Esophagus (tissue), 2 donors: ENCODE data around the gene ZMYND12. TPM values are rescaled to one million over a fixed set of nuclear protein-coding genes. Genes with fewer than 3 reads are reported as not detected.
A peak's percentile ranks its signal among the peaks of the same experiment; 100 is the strongest.
"Not testable (repeated sequence)": the region's sequence is repeated elsewhere in the genome, so short reads cannot be mapped to it uniquely, and the experiment has no call there.

Experiments
- H3K27ac ChIP-seq, 2 donors: one replicate each; pipeline ENCODE4 v1.5.1; 2013; ENCODE audit warnings: low read depth in 2 of 2, mild to moderate bottlenecking in 2 of 2, inconsistent platforms in 1 of 2, low read length in 1 of 2, moderate library complexity in 1 of 2
- H3K27me3 ChIP-seq, 2 donors: one replicate each; pipeline ENCODE4 v1.6.1; 2013; ENCODE audit warnings: low read length in 2 of 2, control low read depth in 1 of 2, mild to moderate bottlenecking in 1 of 2; ENCODE audit not compliant: insufficient read depth in 2 of 2, control insufficient read depth in 1 of 2
- H3K36me3 ChIP-seq, 2 donors: one replicate each; pipeline ENCODE4 v1.6.1; 2013; ENCODE audit warnings: low read length in 1 of 2; ENCODE audit not compliant: control insufficient read depth in 2 of 2, insufficient read depth in 2 of 2
- H3K4me1 ChIP-seq, 2 donors: one replicate each; pipeline ENCODE4 v1.6.1; 2013; ENCODE audit warnings: low read length in 1 of 2; ENCODE audit not compliant: control insufficient read depth in 2 of 2, insufficient read depth in 2 of 2
- H3K4me3 ChIP-seq, 2 donors: one replicate each; pipeline ENCODE4 v1.5.1; 2013; ENCODE audit warnings: low read length in 2 of 2, mild to moderate bottlenecking in 2 of 2, low read depth in 1 of 2, moderate library complexity in 1 of 2
- H3K9me3 ChIP-seq, 2 donors: one replicate each; pipeline ENCODE4 v1.6.1; 2013; ENCODE audit warnings: mild to moderate bottlenecking in 2 of 2, low read depth in 1 of 2, low read length in 1 of 2, moderate library complexity in 1 of 2; ENCODE audit not compliant: control insufficient read depth in 2 of 2, insufficient read depth in 1 of 2
- WGBS, 2 donors: extraction: QIAGEN DNeasy Blood & Tissue Kit; methylation state at CpG; one replicate each; pipeline ENCODE4 v1.1.7; 2013; 5-methylcytosine and 5-hydroxymethylcytosine counted together
- polyA plus RNA-seq, 2 donors: library from polyadenylated mRNA; stranded (reverse); fragments of 200-250 nt; gene quantifications; one replicate each; pipeline ENCODE4 v1.2.3, GENCODE V29; 2013
- donor health status: healthy with polysubstance abuse.
- donor health status: Bipolar disorder and iron deficiency.

Gene ZMYND12
- under 1 TPM; 0.24 to 0.36 TPM for polyA plus RNA-seq

GRCh38 chr1:42456010-42456753 is at the start of gene ZMYND12, which contains the start of gene PPCS:
TSS of gene ZMYND12 (minus strand) at chr1:42456022. CDS start at chr1:42455997, 25 bp downstream.
TSS of gene PPCS (plus strand) at chr1:42456543. CDS start at chr1:42456566, 23 bp downstream.
- no peaks in the 10 kb centered on the region for H3K9me3 ChIP-seq
- WGBS, 2 donors, result 0 to 1% methylated on average over 66 of the region's 66 CpGs

GRCh38 chr1:42504535-42505128 is 48.8 kb upstream of the ZMYND12 start:
- WGBS, 2 donors, result 93% methylated on average over 2 of the region's 2 CpGs
- H3K4me1 ChIP-seq, result no peaks in the 10 kb centered on the region
- H3K4me3 ChIP-seq, result no peak overlapping the region
- peaks cover 0 to 3% of the 10 kb centered on the region in 2 donors for H3K9me3 ChIP-seq
- no peak overlapping the region for H3K27ac ChIP-seq
- H3K27me3 ChIP-seq, result no peaks in the 10 kb centered on the region
- no peaks in the 10 kb centered on the region for H3K36me3 ChIP-seq

More at GRCh38 chr1:42456010-42456753, at the start of gene ZMYND12, which contains the start of gene PPCS:
- Histone ChIP-seq H3K27me3 (no peaks in the 10 kb centered on the region), H3K27ac (peak within 1 kb of the TSS; percentile 92 to 97), H3K4me1 (peaks cover 0 to 3% of the 10 kb centered on the region in 2 donors), H3K36me3 (peaks cover 3 to 8% of the 10 kb centered on the region in 2 donors), H3K4me3 (peak within 1 kb of the TSS; percentile 85 to 89)

- H3K4me3 ChIP-seq, H3K9me3 ChIP-seq, H3K27me3 ChIP-seq, H3K27ac ChIP-seq, H3K4me1 ChIP-seq, H3K36me3 ChIP-seq: not testable (repeated sequence)
- 87 to 92% methylated on average over 11 of the region's 11 CpGs for WGBS, 2 donors
Measured at GRCh38 chr1:42502031-42502430, 46.2 kb upstream of the ZMYND12 start.

- Histone ChIP-seq H3K27ac (no peak overlapping the region), H3K27me3 (no peaks in the 10 kb centered on the region), H3K36me3 (no peaks in the 10 kb centered on the region), H3K4me1 (no peaks in the 10 kb centered on the region), H3K9me3 (no peaks in the 10 kb centered on the region), H3K4me3 (no peak overlapping the region)
- WGBS, 2 donors, result 98 to 99% methylated on average over 3 of the region's 3 CpGs
Measured at GRCh38 chr1:42490237-42490636, 34.4 kb upstream of the ZMYND12 start.

GRCh38 chr1:42484382-42484781 is 28.6 kb upstream of the ZMYND12 start:
- Histone ChIP-seq H3K9me3 (no peaks in the 10 kb centered on the region), H3K4me1 (no peaks in the 10 kb centered on the region), H3K27me3 (no peaks in the 10 kb centered on the region), H3K4me3 (no peak overlapping the region), H3K36me3 (no peaks in the 10 kb centered on the region), H3K27ac (no peak overlapping the region)
- WGBS, 2 donors, result 81% methylated on average over 2 of the region's 2 CpGs

GRCh38 chr1:42482635-42483153 is 26.9 kb upstream of the ZMYND12 start:
- 88 to 91% methylated on average over 2 of the region's 2 CpGs for WGBS, 2 donors
- no peaks in the 10 kb centered on the region for H3K4me1 ChIP-seq
- H3K36me3 ChIP-seq, result no peaks in the 10 kb centered on the region
- H3K27me3 ChIP-seq, result no peaks in the 10 kb centered on the region
- no peaks in the 10 kb centered on the region for H3K9me3 ChIP-seq
- H3K27ac ChIP-seq, result no peak overlapping the region
- H3K4me3 ChIP-seq, result no peak overlapping the region

- Histone ChIP-seq H3K9me3 (no peaks in the 10 kb centered on the region), H3K4me1 (no peaks in the 10 kb centered on the region), H3K36me3 (no peaks in the 10 kb centered on the region), H3K27me3 (no peaks in the 10 kb centered on the region), H3K4me3 (no peak overlapping the region), H3K27ac (no peak overlapping the region)
- WGBS, 2 donors, result 96 to 100% methylated on average over 1 of the region's 1 CpG
Measured at GRCh38 chr1:42480921-42481320, 25.1 kb upstream of the ZMYND12 start.

GRCh38 chr1:42479621-42480020 is 23.8 kb upstream of the ZMYND12 start:
- H3K27me3 ChIP-seq, result no peaks in the 10 kb centered on the region
- 60 to 70% methylated on average over 4 of the region's 4 CpGs for WGBS, 2 donors
- H3K9me3 ChIP-seq, result no peaks in the 10 kb centered on the region
- H3K36me3 ChIP-seq, result no peaks in the 10 kb centered on the region
- no peak overlapping the region for H3K27ac ChIP-seq
- H3K4me1 ChIP-seq, result no peaks in the 10 kb centered on the region
- H3K4me3 ChIP-seq, result no peak overlapping the region

GRCh38 chr1:42477775-42478174 is 22.0 kb upstream of the ZMYND12 start:
- Histone ChIP-seq H3K9me3 (no peaks in the 10 kb centered on the region), H3K4me1 (no peaks in the 10 kb centered on the region), H3K27me3 (no peaks in the 10 kb centered on the region), H3K36me3 (no peaks in the 10 kb centered on the region), H3K27ac (no peak overlapping the region), H3K4me3 (no peak overlapping the region)
- 91 to 96% methylated on average over 3 of the region's 3 CpGs for WGBS, 2 donors
